ENCODE measurements around the gene RFFL. TPM values are rescaled to one million over a fixed set of nuclear protein-coding genes. Genes with fewer than 3 reads are reported as not detected.

The RFFL gene
- total and polyA plus RNA-seq, 9 of the 15 experiments (the other 6 are each of a cell fraction or from before 2014, with no cell fraction given): 3.4 to 18.1 (median 12.8) TPM

- no peaks in the 10 kb centered on the region for H3K9me1 ChIP-seq (ENCODE audit: control insufficient read depth, insufficient read depth, low read length)
- TF ChIP-seq ZNF780A (CRISPR knock-in tag; IDR thresholded peaks at IDR 0.05): no peak
- no peak for TF ChIP-seq MCM2 (IDR thresholded peaks at IDR 0.05; ENCODE audit: low read depth)
- H3K79me2 ChIP-seq (ENCODE audit: control insufficient read depth, insufficient read depth, low read length): no peaks in the 10 kb centered on the region
- no peak overlapping the region for H3K4me2 ChIP-seq (ENCODE audit: insufficient read depth, low read length)
- no peak overlapping the region for H3K4me3 ChIP-seq
- intact Hi-C loops (cut with micrococcal nuclease) (no loop called here), in situ Hi-C loops (cut with MboI) (no loop called here)
- no peaks in the 10 kb centered on the region for H3K27me3 ChIP-seq (ENCODE audit: control insufficient read depth in 2 of 2, insufficient read depth in 2 of 2, low read length in 2 of 2)
- CTCF ChIA-PET (ENCODE audit: low intra/inter-chr PET ratio): no interaction called here
- no peak for ATAC-seq
- FAIRE-seq: no peak
- H2AFZ ChIP-seq (ENCODE audit: low read depth, low read length): no peak overlapping the region
- no TSS peak for BruUV-seq (replicated peaks)
- peaks cover under 1 to 8% of the 10 kb centered on the region in 2 experiments; a peak in 3 of 5 replicates for H3K4me1 ChIP-seq (replicated peaks in 1 of 2; ENCODE audit: control insufficient read depth in 2 of 2, insufficient read depth in 2 of 2, low read length in 2 of 2)
- POLR2A ChIA-PET: interaction anchor here (0.5 to 3.8 kb wide), 2 partner anchors 12 to 32 kb away, joined by 3 to 27 read pairs; partner anchors contain the start of genes CCT6B, LIG3 and ZNF830
- 64% methylated on average over 2 of the region's 2 CpGs for WGBS (ENCODE audit: insufficient coverage, low coverage, missing lambda C conversion rate)
- no peak overlapping the region for H3K9ac ChIP-seq (ENCODE audit: insufficient read depth in 1 of 2, low read depth in 2 of 2, low read length in 2 of 2)
- no peak for DNase-seq (ENCODE audit: extremely low read depth in 1 of 4, low spot score in 3 of 4)
- no peaks in the 10 kb centered on the region for H3K9me3 ChIP-seq (replicated peaks; ENCODE audit: control insufficient read depth, insufficient read depth, low read depth, low read length)
- no peak overlapping the region for H3K27ac ChIP-seq (ENCODE audit: extremely low read depth, low read depth, low read length)
- H4K20me1 ChIP-seq (replicated peaks; ENCODE audit: control insufficient read depth, insufficient read depth, low read length): no peaks in the 10 kb centered on the region; the same call in 1 of the 2 replicates
- H3K36me3 ChIP-seq (ENCODE audit: control insufficient read depth, insufficient read depth, low read length): peaks cover 97% of the 10 kb centered on the region
Observed at GRCh38 chr17:34993031-34993430, 70.5 kb downstream of the RFFL start.

- H3K9me3 ChIP-seq (replicated peaks; ENCODE audit: control insufficient read depth, insufficient read depth, low read depth, low read length): no peaks in the 10 kb centered on the region
- ATAC-seq (no peak), FAIRE-seq (no peak), DNase-seq (ENCODE audit: extremely low read depth in 1 of 4, low spot score in 3 of 4) (no peak)
- no peak overlapping the region for H3K4me3 ChIP-seq
- ChIA-PET POLR2A (interaction anchor here (1.5 to 3.8 kb wide), 3 partner anchors 11 to 128 kb away, joined by 5 to 27 read pairs (median 6); partner anchors contain the start of genes LIG3 and RAD51D), CTCF (ENCODE audit: low intra/inter-chr PET ratio) (no interaction called here)
- BruUV-seq (replicated peaks): no TSS peak
- H4K20me1 ChIP-seq (replicated peaks; ENCODE audit: control insufficient read depth, insufficient read depth, low read length): no peaks in the 10 kb centered on the region; the same call in 1 of the 2 replicates
- 100% methylated on average over 2 of the region's 3 CpGs for WGBS (ENCODE audit: insufficient coverage, low coverage, missing lambda C conversion rate)
- H3K9ac ChIP-seq (ENCODE audit: insufficient read depth in 1 of 2, low read depth in 2 of 2, low read length in 2 of 2): no peak overlapping the region
- H3K4me2 ChIP-seq (ENCODE audit: insufficient read depth, low read length): no peak overlapping the region
- no peaks in the 10 kb centered on the region for H3K9me1 ChIP-seq (ENCODE audit: control insufficient read depth, insufficient read depth, low read length)
- peaks cover 94% of the 10 kb centered on the region for H3K36me3 ChIP-seq (ENCODE audit: control insufficient read depth, insufficient read depth, low read length)
- H3K27me3 ChIP-seq (ENCODE audit: control insufficient read depth in 2 of 2, insufficient read depth in 2 of 2, low read length in 2 of 2): no peaks in the 10 kb centered on the region
- no peak overlapping the region for H2AFZ ChIP-seq (ENCODE audit: low read depth, low read length)
- in situ Hi-C loops (cut with MboI): no loop called here
- peaks cover 7% of the 10 kb centered on the region for H3K79me2 ChIP-seq (ENCODE audit: control insufficient read depth, insufficient read depth, low read length)
- H3K4me1 ChIP-seq (replicated peaks in 1 of 2; ENCODE audit: control insufficient read depth in 2 of 2, insufficient read depth in 2 of 2, low read length in 2 of 2): peaks cover 8 to 14% of the 10 kb centered on the region in 2 experiments; a peak in 4 of 5 replicates
- no peak overlapping the region for H3K27ac ChIP-seq (ENCODE audit: extremely low read depth, low read depth, low read length)
- intact Hi-C loops (cut with micrococcal nuclease): no loop called here
- TF ChIP-seq TCFL5 (CRISPR knock-in tag; conservative IDR thresholded peaks at IDR 0.05): no peak
- TF ChIP-seq CXXC5 (CRISPR knock-in tag; IDR thresholded peaks at IDR 0.05): no peak
- TF ChIP-seq ZNF24 (IDR thresholded peaks at IDR 0.05): no peak
Observed at GRCh38 chr17:34991606-34992005, 71.9 kb downstream of the RFFL start.

Data from K562 (cell line).